CD4-positive, alpha-beta T cell treated with Interleukin-17A for 1 hour (primary cell): Measurements from ENCODE around the gene COL15A1.

Experiments used
- DNase-seq: peaks from one replicate; pipeline ENCODE4 v3.0.0-alpha.2; 2020

The COL15A1 gene

GRCh38 chr9:99062549-99062948 lies 118.8 kb downstream of the COL15A1 start:
- DNase-seq = no peak

- no peak for DNase-seq
Observed at GRCh38 chr9:99063522-99063921, 119.8 kb downstream of the COL15A1 start.

DNA sequence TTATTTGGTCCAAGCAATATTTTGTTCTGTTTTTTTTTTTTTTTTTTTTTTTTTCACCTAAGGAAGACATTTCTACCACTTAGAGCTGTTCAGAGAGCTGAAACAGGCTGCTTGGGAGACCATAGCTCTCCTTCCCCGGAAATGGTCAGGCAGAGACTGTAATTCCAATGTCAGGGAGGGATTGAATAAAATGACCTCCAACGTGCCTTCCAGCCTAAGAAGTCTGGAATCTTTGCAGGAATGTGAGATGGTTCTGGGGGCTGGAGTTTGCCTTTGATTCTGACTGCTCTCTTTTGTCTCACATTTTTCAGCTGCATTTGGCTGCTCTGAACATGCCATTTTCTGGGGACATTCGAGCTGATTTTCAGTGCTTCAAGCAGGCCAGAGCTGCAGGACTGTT lies 122.9 kb downstream of the COL15A1 start:
- no peak for DNase-seq

- DNase-seq = peak; percentile 10
Observed at GRCh38 chr9:99069075-99069474, 125.4 kb downstream of the COL15A1 start.

- no peak for DNase-seq
Observed at GRCh38 chr9:99069546-99069945, 125.8 kb downstream of the COL15A1 start.

- no peak for DNase-seq
Observed at GRCh38 chr9:99070681-99071080, 127.0 kb downstream of the COL15A1 start.

DNA sequence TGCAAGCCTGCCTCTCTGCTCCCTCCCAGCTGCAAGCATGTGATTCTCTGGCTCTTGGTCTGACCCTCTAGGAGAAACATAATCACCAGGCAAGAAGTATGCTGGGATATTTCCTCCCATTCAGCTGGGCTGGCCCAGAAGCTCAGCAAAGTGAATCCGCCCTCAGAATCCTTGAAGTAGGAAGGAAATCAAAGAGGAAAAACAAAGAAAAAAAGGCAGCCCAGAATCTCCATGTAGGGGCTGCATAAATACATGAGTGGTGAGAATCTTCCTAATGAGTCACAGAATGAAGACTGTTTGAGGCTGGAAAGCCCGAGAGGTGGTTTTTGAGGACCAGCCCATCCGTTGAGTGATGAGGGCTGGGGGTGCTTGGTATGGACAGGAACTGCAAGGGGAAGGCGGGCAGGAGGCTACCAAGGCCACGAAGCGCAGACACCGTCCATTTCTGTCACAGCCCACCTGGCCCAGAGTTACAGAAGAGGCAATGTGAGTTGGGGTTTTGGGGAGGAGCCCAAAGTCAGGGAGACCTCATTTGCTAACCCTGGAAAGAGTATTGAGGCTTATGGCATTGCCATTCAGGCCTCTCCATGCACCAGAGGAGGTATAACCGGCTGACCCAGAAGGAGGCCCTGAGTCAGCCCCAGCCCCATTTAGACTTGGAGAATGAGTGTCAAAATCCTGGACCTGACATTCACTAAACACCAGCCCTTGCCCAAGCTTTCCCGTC lies 127.8 kb downstream of the COL15A1 start:
- no peak for DNase-seq

GRCh38 chr9:99072040-99072394 lies 128.3 kb downstream of the COL15A1 start:
- no peak for DNase-seq

DNA sequence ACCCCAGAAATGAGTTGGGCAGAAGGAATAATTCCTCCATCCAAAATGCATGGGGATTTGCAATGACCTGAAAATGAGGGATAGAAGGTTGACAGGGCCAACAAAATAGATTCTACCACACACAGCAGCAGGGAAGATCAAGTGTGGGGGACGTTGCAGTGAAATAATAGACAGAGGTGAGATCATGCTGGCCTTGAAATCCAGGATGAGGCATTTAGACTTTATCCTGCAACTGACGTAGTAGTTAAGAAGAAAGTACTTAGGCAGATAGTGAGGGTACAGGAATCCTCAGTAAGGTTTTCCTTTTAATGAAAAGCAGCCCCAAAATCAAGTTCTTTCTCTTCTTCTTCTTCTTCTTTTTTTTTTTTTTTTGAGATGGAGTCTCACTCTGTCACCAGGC lies 129.6 kb downstream of the COL15A1 start:
- no peak for DNase-seq

DNA sequence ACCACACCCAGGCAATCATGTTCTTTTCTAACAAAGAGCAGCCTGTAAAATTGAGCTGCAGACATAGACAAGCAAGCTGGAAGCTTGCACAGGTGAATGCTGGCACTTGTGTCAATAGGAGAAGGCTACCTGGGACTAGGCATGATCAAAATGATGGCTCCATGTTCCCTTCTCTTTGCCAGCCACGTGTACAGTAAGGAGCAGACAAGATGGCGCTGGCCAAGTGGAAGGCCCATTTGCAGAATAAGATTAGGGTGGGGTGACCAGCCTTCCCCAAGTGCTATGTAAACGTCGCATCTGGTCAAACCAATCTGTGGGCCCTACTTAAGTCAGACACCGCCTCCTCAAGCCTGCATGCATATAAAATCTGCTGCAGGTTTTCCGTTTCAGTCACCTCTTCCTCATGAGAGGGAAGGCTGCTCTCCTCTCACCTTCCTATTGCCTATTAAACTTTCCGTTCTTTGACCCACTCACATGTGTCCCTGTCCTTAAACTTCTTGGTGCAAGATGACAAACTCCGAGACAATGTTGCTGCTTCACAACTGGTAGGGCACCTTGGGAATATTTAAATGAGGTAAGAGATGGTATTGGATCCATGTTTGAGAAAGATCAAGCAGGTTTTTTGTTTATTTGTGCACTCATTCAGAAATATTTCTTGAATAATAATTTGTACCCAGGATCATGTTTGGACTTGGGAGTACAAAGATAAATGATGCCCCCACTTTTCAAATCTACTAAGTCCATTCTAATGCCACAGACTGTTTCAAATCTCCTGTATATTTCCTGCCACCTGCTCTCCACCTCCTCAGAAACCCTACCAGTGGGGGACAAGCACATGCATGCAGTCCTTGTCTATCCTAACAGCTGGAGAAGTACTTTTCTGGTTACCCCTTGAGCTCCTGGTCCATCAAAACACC lies 130.5 kb downstream of the COL15A1 start:
- no peak for DNase-seq

GRCh38 chr9:99074902-99075245 lies 131.2 kb downstream of the COL15A1 start:
- no peak for DNase-seq

DNA sequence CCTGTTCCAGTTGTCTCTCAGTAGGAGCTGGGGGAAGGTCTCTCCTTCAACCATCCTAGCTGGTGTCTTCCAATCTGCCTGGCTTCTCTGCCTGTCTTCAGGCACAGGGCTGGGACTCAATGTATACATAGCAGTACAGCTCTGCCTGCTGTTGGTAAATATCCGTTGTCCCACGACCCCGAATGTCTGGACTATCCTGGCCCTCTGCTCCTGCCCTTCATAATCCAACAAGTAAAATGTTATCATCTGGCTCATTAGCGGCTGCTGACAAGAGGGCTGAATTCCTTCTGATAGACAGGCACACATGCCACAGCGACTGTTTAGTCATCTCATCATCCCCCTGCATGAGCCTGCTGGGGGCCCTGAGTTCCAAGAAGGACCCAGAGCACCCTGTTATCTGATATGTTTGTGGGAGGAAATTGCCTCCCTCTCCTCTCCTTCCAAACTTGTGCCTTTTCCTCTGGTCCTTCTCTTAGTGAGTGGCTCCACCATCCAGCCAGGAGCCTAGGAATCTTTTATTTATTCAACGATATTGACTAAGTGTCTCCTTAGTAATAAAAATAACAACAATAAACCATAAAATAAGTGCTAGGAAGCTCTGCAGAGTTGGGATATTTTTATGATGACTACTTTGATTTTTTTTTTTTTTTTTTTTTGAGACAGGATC lies 131.7 kb downstream of the COL15A1 start:
- DNase-seq = no peak

- no peak for DNase-seq
Observed at GRCh38 chr9:99076030-99076429, 132.3 kb downstream of the COL15A1 start.

GRCh38 chr9:99076483-99077171 lies 132.9 kb downstream of the COL15A1 start:
- DNase-seq = peak; percentile 68

DNA sequence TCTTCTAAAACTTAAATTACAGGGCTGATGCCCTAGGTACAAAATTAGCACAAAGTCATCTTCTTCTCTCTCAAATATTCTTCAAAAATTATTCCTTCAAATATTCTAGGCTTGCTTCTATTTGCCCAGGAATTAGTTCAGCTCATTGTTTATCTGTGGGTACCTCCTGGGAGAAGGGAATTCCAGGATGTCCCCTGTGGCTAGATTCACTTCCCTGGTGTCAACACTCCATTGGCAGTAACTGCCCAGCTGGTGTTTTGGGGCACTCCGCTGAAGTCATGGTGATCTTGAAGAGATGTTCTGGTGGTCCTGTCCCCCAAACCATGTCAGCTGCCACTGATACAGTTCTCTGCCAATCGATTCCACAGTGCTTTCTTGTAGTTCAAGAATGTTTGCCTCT lies 135.0 kb downstream of the COL15A1 start:
- DNase-seq = no peak

DNA sequence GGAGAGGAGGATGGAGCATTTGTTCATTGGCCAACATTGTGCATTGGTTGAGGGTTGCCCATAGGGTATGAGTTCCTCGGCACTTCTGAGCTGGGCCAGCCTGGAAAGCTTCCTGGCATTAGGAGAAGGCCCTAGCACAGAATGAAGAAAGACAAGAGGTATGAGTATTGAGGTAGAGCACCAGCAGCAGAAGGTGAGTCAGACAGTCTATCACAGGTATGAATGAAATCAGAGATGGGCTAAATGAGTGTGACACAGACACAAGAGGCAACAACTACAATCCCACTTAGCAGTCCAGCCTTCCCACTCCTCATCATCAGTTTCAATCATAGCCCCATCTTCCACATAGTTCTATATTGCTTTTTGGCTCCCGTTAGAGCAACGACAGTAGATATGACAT lies 135.8 kb downstream of the COL15A1 start:
- no peak for DNase-seq

DNA sequence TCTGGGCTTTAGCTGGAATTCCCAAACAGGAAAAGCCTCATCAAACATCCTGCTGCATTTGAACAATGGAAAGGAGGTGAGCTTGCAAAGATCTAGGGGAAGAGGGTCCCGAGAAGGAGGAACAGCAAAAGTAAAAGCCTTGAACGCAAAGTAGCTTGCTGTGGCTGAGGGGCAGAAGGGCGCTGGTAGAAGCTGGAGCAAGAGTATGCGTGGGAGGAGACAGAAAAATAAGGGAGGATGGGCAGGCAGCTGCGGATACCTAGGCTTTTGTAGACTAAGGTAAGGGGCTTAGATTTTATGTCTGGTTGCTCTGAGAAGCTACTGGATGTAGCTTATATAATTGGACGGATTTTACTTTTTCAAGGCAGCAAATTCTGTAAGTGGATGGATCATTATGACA lies 139.3 kb downstream of the COL15A1 start:
- DNase-seq = no peak

- no peak for DNase-seq
Observed at GRCh38 chr9:99085949-99086948, 142.5 kb downstream of the COL15A1 start.

DNA sequence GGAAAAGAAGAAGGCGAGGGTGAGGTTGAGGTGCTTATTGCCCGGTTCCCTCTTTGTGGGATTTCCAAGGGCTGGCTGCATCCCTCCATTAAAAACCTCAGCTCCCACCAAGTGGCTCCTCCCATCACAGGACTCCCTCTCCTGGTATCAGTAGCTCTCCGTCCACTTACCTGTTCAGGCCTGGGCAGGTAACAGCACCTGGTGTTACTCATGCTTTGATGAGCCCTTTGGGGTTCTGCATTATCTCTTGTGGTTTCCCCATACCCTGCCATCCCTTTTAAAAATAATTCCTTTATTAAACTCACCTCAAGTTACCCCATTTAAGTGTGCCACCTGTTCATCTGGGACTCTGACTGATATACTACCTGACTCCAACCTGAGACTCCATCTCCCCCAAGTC lies 143.8 kb downstream of the COL15A1 start:
- DNase-seq = no peak

- no peak for DNase-seq
Observed at GRCh38 chr9:99090336-99091130, 146.8 kb downstream of the COL15A1 start.
